GM18873 (cell line): Measurements from ENCODE around the gene RXRB.
"Not testable (repeated sequence)": the region's sequence is repeated elsewhere in the genome, so short reads cannot be mapped to it uniquely, and the experiment has no call there.

ENCODE experiments used
- ATAC-seq: cut with Tn5 transposase; IDR thresholded peaks from one replicate; pipeline ENCODE4 v1.9.1; 2021; ENCODE audit warnings: mild to moderate bottlenecking, moderate library complexity, moderate number of reproducible peaks; ENCODE audit not compliant: unreplicated experiment, low FRiP score

The RXRB gene

DNA sequence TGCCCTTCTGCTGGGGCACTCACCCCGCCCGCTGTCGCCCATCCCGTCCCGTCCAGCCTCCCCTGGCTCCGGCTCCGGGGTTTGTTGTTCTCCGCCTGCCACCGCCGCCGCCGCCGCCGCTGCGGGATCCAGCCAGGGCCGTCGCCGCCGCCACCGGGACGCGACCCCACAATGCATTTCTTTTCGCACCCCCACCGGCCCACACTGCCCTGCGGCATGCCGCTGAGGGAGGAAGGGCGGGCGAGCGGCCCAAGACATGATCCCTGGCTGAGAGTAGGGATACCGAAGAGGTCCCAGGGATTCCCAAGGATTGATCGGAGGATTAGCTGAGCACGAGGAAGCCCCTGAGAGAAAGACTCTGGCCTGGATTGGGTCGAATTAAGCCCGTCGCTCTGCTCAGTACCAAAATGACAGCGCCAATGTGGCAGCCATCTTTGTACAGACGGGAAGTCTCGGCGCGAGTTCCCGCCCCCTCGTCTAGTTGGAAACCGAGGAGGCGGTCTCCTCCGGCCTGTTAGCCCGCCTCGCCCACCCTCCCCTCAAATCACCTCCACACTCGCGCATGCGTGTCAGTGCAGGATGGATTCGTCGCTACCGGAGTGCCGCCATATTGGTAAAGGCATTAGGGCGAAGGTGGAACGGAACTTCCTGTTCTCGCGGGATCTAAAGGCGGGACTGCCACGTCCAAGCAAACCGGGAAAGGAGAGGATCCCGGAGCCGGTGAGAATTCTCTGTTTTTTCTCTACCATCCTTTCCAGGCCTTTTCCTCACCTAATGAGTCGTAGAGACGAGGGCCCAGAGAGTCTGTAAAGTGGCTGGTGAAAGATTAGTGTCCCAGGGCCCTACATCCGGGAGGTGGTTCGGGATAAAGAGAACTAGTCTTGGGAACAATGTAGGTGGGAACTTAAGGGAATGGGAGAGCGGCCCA is at the start of gene RXRB, which contains the start of gene SLC39A7:
Gene RXRB (minus strand): TSS at position 447 of the 928 bp plus-strand sequence. CDS start 189 bp downstream, at position 258.
Gene SLC39A7 (plus strand): TSS at position 649 of the 928 bp plus-strand sequence. CDS start 379 bp downstream, outside the sequence.
- ATAC-seq = peak; percentile 42

DNA sequence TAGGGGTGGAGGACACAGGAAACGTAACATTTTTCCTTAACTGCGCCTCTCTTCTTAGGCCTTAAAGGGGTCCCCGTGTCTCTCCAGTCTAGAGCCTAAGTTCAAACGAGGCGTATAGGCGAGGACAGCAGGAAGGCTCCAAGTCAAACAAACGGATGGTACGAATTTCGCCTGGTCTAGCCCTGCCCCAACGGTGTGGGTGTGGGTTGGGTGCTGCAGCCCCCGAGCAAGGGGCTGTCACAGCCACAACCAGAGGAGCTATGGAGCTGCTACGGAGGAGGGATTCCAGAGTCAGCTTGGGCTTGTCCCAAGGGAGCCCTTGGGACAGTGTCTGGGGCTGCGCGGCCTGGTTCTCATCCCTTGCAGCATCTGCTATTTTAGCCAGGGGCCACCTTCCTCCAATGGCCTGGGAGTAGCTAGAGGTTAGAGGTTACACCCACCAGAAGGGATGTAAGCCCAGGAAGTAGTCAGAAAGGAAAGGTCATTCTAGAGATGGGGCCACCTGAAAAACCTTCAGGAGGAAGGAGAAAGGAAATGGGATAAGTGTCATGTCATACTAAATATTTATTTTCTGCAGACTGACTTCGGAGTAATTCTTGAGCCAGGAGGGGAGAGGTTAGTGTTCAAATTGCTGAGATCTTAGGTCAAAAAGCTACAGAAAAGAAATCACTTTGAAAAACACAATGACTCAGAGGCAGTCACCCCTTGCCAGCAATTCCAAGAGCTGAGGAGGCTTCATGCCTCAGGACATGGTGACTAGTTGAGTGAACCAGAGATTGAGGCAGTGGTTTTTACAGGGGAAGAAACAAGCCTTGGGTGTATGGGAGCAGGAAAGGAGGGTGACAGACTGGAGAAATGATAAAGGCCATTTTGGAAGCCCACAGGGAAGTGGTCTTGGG is 49.5 kb upstream of the RXRB start:
- no peak for ATAC-seq

GRCh38 chr6:33248932-33249731 is 48.7 kb upstream of the RXRB start:
- peak; percentile 89 for ATAC-seq

DNA sequence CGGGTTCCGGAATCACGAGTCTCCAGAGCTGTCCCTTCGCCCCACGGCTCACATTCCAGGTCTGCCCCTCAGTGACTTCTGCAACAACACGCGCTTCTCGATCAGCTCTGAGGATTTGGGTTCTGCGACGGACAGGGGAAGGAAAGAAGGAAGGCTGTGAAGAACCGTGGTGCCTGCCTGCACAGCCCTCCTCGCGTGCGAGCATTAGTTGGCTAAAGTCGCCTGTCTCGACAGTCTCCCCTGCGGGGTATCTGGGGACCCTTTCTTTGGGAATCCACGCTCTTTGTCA is 48.1 kb upstream of the RXRB start:
- no peak for ATAC-seq

GRCh38 chr6:33247977-33248642 is 47.6 kb upstream of the RXRB start:
- ATAC-seq = no peak

DNA sequence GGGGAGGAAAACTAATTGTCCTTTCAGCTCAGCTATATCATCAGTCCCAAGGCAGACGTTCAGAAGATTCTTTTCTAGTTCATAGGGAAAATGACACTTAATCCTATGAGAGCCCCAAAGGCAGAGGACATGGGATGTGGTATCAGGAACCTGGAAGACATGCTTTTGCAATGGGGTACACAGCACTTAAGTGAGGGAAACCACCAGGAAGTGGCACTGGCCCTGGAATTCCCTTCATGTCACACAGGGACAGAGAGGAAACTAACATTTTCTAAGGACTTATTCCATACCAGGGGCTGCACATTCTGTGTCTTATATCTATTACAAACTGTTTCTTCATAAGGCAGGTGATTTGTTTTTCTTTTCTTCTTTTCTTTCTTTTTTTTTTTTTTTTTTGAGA is 43.0 kb upstream of the RXRB start:
- ATAC-seq = no peak

DNA sequence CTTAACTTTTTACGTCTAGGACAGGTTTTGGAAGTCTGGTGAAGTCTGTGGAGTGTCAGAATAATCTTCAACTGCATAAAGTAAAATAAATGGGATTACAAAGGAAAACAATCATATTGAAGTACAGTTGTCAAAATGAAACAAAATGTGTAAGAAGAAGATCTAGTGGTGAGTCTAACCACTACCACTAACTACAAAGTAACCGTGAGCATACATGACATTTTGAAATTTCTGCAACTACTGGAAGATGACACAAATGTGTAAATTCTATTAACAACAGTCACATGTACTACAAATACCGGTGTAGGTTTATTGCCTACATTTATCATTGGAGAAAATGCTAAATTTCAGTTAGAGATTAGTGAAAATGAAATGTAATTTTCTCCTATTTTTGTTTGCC is 41.5 kb upstream of the RXRB start:
- ATAC-seq = no peak

DNA sequence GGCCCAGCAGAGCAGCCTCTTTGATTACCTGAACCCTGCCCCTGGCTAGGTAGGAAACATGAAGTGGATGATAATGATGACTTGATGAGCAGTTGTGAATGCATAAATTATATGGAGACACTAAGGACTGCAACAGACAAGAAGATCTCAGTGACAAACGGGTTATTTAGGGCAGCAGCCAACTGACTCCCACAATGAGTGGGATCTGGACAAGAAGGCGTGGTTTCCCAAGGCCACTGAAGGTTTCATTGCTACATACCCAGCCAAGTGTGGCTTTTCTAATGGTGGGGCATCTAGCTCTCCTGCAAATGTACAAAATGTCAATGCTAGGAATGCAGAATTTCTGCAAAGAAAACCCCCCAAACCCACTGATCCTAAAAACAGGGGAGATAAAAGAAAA is 37.3 kb upstream of the RXRB start:
- ATAC-seq = no peak

- no peak for ATAC-seq
Measured at GRCh38 chr6:33236852-33237251, 36.4 kb upstream of the RXRB start.

DNA sequence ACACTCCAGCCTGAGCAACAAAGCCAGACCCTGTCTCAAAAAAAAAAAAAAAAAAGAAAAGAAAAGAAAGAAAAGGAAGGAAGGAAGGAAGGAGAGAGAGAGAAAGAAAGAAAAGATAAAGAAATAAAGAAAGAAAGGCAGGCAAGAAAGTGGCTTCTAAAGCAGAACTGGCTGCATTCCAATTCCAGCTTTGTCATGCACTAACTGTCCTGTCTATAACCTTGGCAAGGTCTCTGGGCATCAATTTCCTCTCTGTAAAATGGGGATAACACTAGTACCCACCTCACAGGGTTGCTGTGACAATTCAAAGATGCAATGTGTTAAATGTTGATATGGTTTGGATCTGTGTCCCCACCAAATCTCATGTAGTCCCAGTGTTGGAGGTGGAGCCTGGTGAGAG is 35.9 kb upstream of the RXRB start:
- ATAC-seq = no peak

DNA sequence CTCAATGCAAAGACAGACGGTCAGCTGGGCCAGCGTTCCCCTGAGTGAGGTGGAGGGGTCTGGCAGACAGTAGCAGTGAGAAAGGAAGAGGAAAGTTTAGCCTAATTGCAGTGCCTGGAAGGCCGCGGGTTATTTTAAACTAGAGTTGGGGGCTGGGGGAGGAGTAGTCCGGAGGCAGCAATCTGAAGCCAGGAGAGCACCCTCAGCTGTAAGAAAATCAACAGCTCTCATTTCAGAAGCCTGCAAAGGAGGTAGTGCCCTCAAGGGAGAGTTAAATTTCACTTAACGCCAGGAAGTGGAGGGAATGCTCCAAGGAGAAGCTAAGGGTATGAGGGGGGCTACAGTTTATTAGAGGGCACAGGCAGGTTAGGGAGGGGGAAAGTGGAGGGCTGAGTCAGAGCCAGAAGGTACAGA is 34.8 kb upstream of the RXRB start:
- no peak for ATAC-seq

DNA sequence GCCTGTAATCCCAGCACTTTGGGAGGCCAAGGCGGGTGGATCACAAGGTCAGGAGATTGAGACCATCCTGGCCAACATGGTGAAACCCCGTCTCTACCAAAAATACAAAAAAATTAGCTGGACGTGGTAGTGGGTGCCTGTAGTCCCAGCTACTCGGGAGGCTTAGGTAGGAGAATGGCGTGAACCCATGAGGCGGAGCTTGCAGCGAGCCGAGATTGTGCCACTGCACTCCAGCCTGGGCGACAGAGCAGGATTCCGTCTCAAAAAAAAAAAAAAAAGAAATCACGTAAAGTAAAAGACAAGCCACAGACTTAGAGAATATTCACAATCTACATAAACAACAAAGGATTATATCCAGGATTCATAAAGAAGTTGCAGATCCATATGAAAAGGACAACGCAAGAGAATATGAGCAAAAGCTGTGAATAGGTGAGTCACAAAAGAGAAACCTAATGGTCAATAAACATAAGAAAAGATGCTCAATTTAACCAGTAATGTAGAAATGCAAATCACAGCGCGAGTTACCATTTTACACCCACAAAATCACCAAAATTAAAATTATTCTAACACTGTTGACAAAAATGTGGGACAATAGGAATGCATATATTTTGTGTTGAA is 26.1 kb upstream of the RXRB start:
- not testable (repeated sequence) for ATAC-seq

- ATAC-seq = no peak
Measured at GRCh38 chr6:33217681-33218080, 17.2 kb upstream of the RXRB start.

- ATAC-seq = no peak
Measured at GRCh38 chr6:33217246-33217645, 16.8 kb upstream of the RXRB start.

DNA sequence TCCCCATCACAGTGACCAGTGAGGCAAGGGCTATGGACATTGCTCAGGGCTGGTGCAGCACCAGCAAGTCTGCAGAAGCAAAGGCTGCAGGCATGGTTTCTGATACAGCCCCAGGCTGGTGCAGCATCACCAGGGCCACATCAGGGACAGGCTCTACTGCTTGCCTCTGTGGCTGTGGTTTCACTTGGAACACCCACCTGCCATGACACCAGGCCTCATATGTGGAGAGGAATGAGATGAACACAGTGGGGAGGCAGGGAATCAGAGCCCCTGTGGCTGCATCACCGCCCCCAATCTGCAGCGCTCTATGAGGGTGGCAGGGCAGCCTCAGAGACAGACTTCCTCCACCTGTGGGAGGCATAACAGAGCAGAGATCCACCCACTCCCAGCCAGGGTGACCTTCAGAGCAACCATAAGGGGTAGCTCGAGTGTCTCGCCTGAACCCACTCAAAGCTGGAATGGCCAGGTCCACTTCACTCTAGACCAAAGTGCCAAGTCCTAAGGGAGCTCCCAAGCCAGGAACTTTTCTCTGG is 15.7 kb upstream of the RXRB start:
- ATAC-seq = no peak

DNA sequence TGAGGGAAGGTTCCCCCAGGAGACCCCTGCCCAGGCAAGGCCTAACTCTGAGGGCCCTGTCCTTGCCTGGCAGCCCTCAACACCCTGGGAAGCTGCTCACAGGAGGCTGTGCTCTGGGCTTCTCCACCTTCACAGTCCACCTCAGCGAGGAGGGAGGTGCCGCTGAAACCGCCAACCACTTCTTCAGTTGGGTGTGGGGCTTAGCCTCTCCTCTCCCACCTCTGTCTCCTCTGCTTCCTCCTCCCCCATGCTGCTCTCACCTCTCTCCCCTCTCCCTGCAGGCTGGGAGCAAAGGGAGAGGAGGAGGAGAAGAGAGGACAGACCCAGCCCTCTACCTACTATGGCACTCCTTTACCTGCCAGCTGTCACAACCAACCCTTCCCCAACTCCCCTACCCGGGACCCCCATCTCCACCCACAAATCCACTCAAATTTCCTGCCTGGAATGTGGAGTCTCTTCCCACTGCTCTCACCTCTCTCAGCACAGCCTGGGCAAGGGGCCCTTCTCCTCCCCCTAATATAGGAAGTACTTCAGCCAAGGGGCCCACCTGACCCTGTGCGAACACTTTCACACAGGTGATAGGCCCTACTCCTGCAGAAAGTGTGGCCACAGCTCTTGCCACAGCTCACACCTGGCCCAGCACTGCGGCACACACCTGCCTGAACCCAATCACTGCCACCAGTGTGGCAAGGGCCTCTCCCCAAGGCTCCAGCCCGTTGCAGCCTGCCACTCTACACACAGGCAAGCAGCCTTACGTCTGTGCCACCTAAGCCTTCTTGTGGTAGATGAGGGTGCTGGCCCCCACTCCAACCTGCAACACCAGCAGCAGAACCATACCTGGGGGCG is 15.0 kb upstream of the RXRB start:
- no peak for ATAC-seq

- ATAC-seq = no peak
Measured at GRCh38 chr6:33213989-33214335, 13.5 kb upstream of the RXRB start.

GRCh38 chr6:33213166-33213988 is 12.9 kb upstream of the RXRB start:
- no peak for ATAC-seq
